SK-N-SH (cell line): ENCODE measurements around the gene FEM1C.

Experiments
- CTCF ChIP-seq: fragments of 200-600 bp; sonication (generic); IDR thresholded peaks from 2 replicates; pipeline ENCODE4 v1.6.1; 2017; ENCODE audit warnings: antibody characterized with exemption, mild to moderate bottlenecking, moderate library complexity
- EP300 ChIP-seq, 2 experiments: IDR thresholded peaks; 2 replicates each; pipeline versions ENCODE4 v1.4.0 to v1.6.1; 2012; ENCODE audit warnings: borderline replicate concordance in 1 of 2, low read depth in 1 of 2, low read length in 1 of 2
- FOXJ3 ChIP-seq: sonication (generic); formaldehyde crosslinking; IDR thresholded peaks from 2 replicates; pipeline ENCODE4 v1.5.1; 2020; ENCODE audit warnings: mild to moderate bottlenecking, missing genetic modification reagents
- MEF2A ChIP-seq: IDR thresholded peaks from 2 replicates; pipeline ENCODE4 v1.4.0; 2012; ENCODE audit warnings: low read depth, borderline replicate concordance
- RAD21 ChIP-seq: IDR thresholded peaks from 2 replicates; pipeline ENCODE4 v1.6.1; 2012; ENCODE audit warnings: mild to moderate bottlenecking, low read length
- RCOR1 ChIP-seq: fragments of 150-350 bp; IDR thresholded peaks from 2 replicates; pipeline ENCODE4 v1.6.1; 2017; ENCODE audit warnings: antibody characterized with exemption, low read length
- SIN3A ChIP-seq: IDR thresholded peaks from 2 replicates; pipeline ENCODE4 v1.6.1; 2012; ENCODE audit warnings: low read depth, mild to moderate bottlenecking, low read length, moderate library complexity, borderline replicate concordance
- TAF1 ChIP-seq: IDR thresholded peaks from 2 replicates; pipeline ENCODE4 v1.6.1; 2012; ENCODE audit warnings: low read depth, mild to moderate bottlenecking, low read length, moderate library complexity, borderline replicate concordance
- YY1 ChIP-seq: IDR thresholded peaks from 2 replicates; pipeline ENCODE4 v1.4.0; 2012; ENCODE audit warnings: low read depth, mild to moderate bottlenecking
- TF ChIP-seq, protein P1 (sequence below): fragments of 150-350 bp; IDR thresholded peaks from 2 replicates; pipeline ENCODE4 v1.6.1; 2017; ENCODE audit warnings: antibody characterized with exemption, low read length, low read depth, borderline replicate concordance
- TF ChIP-seq, protein P2 (sequence below): IDR thresholded peaks from 2 replicates; pipeline ENCODE4; 2012

DNA sequence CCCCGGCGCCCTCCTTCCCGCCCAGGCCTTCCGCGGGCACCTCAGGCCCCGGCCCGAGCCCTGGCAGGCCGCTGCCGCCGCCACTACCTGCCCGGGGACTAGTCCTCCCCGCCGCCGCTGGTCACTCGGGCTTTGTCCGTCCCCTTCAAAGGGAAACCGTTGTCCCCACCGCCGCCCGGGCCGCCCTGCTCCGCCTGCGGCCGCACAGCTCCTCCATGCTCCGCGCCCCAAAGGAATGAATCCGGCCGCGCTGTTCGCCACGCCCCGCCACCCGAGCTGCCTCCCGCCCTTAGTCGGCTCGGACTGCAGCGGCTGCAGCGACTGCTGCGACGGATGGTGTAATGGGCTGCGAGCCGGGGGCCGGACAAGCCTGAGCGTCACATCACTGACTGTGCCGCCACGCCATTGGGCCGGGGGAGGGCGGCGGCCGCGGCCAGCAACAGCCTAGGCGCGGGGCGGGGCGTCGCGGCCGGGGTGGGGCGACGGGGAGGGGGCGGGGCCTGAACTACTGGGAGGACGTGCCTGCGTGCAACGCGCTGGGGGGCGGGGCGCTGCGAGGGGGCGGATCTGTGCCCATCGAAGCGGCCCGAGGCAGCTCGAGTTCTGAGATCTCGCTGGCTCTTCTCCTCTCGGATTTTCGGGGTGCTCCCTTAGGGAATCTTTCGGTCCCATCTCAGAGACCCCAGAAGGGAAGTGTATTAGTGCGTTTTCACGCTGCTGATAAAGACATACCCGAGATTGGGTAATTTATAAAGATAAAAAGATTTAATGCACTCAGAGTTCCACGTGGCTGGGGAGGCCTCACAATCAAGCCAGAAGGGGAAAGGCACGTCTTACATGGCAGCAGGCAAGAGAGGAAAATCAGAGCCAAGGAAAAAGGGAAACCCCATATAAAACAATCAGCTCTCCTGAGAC, at the start of gene FEM1C:
- no peak for TF ChIP-seq CTCF
- peak; percentile 42; the same call in 1 of the 2 replicates for TF ChIP-seq SIN3A
- TF ChIP-seq YY1, result peak; percentile 71; the same call in 1 of the 2 replicates
- TF ChIP-seq RAD21, result no peak; the same call in 1 of the 2 replicates
- peak; percentile 97 for TF ChIP-seq TAF1
- no peak for TF ChIP-seq FOXJ3 (CRISPR knock-in tag)
- TF ChIP-seq EP300 (IDR thresholded peaks at IDR 0.05; ENCODE audit: borderline replicate concordance in 1 of 2, low read depth in 1 of 2, low read length in 1 of 2), result 0 out of 4 replicates have a peak, but pooled peaks of 1 of the 2 experiments have one; percentile 20
- TF ChIP-seq RCOR1, result 0 out of 2 replicates have a peak, but pooled peaks have one; percentile 9
- TF ChIP-seq, protein P1, sequence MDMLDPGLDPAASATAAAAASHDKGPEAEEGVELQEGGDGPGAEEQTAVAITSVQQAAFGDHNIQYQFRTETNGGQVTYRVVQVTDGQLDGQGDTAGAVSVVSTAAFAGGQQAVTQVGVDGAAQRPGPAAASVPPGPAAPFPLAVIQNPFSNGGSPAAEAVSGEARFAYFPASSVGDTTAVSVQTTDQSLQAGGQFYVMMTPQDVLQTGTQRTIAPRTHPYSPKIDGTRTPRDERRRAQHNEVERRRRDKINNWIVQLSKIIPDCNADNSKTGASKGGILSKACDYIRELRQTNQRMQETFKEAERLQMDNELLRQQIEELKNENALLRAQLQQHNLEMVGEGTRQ, result no peak
- no peak for TF ChIP-seq MEF2A
- TF ChIP-seq, protein P2, sequence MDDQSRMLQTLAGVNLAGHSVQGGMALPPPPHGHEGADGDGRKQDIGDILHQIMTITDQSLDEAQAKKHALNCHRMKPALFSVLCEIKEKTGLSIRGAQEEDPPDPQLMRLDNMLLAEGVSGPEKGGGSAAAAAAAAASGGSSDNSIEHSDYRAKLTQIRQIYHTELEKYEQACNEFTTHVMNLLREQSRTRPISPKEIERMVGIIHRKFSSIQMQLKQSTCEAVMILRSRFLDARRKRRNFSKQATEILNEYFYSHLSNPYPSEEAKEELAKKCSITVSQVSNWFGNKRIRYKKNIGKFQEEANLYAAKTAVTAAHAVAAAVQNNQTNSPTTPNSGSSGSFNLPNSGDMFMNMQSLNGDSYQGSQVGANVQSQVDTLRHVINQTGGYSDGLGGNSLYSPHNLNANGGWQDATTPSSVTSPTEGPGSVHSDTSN, result peak; percentile 46; the same call in 1 of the 2 replicates
